Raji (cell line): ENCODE measurements around the gene ADCY2.

ENCODE experiments used
- POLR2A ChIP-seq: IDR thresholded peaks from 2 replicates; pipeline ENCODE4 v1.6.1; 2011; ENCODE audit warnings: low read depth, low read length, control low read depth; ENCODE audit not compliant: insufficient read depth

Gene ADCY2

GRCh38 chr5:7828269-7828668 is 432.3 kb downstream of the ADCY2 start:
- TF ChIP-seq POLR2A, result no peak

DNA sequence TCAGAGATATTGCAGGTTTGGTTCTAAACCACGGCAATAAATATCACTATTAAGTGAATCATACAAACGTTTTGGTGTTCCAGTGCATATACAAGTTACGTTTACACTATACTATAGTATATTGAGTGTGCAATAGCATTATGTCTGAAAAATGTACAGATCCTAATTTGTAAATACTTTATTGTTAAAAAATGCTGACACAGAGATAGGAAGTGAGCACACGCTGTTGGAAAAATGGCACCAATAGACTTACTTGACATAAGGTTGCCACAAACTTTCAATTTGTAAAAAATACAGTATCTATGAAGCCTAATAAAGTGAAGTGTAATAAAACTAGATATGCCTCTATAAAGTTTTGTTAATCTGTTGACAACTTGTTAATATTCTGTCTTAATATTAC is 439.0 kb downstream of the ADCY2 start:
- TF ChIP-seq POLR2A, result no peak

DNA sequence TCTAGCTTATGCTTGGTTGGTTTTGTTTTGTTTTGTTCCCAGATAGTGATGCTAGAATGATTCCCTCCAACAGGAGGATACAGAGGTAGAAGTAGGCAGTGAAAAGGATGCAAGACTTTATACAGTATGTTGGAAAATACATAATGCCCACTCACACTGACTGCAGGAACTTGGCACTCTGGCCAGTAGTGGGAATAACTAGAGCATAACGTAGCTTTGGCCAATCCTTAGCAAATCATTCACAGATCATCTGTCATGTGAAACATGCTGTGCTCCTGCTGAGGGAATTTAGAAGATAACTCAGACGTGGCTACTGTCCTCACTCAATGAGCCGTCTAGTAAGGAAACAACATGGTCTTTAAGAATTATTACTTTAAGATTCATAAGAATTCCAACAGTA is 441.5 kb downstream of the ADCY2 start:
- TF ChIP-seq POLR2A, result no peak

- no peak for TF ChIP-seq POLR2A
Measured at GRCh38 chr5:7842531-7842930, 446.6 kb downstream of the ADCY2 start.

DNA sequence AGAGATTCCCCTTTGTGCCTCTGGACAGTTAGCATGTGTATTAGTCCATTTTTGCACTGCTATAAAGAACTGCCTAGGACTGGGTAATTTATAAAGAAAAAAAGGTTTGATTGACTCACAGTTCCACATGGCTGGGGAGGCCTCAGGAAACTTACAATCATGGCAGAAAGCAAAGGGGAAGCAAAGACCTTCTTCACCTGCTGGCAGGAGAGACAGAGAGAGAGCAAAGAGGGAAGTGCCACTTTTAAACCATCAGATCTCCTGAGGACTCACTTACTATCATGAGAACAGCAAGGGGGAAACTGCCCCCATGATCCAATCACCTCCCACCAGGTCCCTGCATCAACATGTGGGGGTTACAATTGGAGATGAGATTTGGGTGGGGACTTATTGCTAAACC is 449.0 kb downstream of the ADCY2 start:
- TF ChIP-seq POLR2A, result no peak

DNA sequence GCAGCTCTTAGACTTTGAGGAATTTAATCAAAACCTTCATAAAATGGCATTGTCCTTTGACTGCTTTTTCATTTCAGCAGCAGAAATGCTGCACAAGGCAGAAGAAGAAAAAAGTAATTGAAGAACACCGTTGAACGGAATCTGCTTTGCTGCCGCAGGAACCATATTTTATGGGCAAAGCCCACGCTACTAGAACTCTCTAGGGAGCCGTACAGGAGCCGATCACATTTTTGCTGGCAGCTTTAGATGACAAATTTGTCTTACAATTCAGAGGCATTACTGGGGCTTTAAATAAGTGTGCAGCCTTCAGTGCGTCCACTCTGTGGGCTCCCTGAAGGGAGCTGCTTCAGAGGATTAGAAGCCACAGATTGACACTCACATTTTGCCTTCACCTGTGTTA is 449.6 kb downstream of the ADCY2 start:
- TF ChIP-seq POLR2A, result no peak

DNA sequence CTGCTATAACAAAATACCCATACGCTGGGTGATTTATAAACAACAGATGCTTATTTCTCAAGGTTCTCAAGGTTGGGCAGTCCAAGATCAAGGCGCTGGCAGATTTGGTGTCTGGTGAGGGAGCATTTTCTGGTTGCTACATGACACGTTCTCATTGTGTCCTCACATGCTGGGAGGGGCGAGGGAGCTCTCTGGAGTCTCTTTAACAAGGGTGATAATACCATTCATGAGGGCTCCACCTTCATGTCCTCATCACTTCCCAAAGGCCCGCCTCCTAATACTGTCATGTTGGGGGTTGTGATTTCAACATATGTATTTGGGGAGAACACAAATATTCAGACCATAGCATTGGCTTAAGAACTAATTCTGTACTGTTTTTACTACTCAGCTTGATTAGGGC is 450.4 kb downstream of the ADCY2 start:
- TF ChIP-seq POLR2A, result no peak

DNA sequence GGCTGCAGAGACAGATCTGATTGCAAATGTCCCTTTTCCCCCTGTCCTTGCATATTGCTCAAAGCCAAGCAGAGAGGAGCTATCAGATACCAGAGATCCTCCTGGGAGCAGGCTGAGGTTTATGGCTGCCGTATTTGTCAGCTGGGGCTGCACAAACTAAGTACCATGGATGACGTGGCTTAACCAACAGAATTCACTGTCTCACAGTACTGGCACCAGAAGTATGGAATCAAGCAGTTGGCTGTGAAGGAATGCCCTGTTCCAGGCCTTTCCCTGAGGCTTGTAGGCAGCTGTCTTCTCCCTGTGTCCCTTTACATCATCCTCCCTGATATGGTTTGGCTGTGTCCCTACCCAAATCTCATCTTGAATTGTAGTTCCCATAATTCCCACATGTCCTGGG is 452.4 kb downstream of the ADCY2 start:
- no peak for TF ChIP-seq POLR2A

GRCh38 chr5:7849681-7850394 is 453.9 kb downstream of the ADCY2 start:
- TF ChIP-seq POLR2A, result no peak

DNA sequence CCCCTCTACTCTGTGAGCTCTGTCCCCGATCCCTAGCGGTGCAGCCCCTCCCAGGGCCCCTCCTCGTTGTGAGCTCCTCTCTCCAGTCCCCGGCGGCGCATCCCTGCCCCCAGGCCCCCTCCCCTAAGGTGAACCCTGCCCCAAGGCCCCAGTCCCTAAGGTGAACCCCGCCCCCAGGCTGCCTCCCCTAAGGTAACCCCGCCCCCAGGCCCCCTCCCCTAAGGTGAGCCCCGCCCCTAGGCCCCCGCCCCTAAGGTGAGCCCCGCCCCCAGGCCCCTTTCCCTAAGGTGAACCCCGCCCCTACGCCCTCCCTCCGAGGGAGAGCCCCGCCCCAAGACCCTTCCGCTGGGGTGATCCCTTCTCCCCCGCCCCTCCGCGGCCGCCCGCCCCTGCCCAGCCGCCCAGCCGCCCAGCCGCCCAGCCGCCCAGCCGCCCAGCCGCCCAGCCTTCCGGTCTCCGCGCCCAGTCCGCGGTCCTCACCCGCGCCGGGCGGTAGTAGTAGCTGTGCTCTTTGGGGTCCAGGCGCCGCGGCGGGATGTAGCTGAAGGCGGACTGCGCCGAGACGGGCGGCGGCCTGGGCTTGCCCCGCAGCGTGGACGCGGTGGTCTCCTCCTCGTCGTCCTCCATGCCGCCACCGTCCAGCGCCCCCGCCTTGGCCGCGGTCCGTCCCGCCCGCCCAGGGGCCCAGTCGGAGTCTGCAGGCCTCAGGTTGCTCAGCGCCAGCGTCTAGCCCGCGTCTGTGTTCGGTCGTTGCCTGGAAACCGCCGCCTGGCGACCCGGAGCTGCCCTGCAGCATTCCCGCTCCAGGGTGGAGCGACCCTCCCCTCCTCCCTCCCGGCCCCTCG is 454.7 kb downstream of the ADCY2 start, which contains the start of gene CFAP90:
Gene CFAP90 (minus strand): TSS at position 739 of the 845 bp plus-strand sequence. CDS start 112 bp downstream, at position 627.
- no peak for TF ChIP-seq POLR2A

- TF ChIP-seq POLR2A, result no peak
Measured at GRCh38 chr5:7851240-7851592, 455.3 kb downstream of the ADCY2 start.

DNA sequence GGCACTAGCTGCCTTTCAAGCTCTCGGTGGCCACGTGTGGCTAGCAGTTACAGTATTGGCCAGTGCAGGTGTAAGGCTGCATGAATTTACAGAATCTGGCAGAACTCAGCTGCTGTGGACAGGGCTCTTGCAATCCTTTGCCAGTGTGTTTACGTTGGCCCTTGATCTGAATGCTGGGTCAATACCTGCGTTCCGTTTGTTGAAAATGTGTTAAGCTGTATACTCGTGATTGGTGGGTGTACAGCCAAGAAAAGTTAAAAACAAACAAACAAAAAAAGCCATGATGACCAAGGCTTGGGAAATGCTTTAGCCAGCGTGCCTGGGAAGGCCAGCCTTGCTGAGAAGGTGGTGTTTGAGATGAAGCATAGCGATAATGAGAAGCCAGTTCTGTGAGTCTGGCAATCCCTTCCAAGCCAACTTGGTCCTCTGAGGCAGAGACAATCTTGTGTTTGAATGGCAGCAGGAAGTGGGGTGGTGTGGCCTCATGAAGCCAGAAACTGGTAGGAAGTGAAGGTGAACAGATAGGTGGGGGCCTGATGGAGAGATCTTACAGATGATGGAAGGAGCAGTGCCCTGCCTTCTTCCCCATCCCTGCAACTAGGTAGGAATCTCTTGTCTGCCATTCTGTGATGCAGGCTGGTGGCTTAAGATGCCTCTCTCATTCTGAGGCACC is 455.8 kb downstream of the ADCY2 start:
- TF ChIP-seq POLR2A, result no peak

DNA sequence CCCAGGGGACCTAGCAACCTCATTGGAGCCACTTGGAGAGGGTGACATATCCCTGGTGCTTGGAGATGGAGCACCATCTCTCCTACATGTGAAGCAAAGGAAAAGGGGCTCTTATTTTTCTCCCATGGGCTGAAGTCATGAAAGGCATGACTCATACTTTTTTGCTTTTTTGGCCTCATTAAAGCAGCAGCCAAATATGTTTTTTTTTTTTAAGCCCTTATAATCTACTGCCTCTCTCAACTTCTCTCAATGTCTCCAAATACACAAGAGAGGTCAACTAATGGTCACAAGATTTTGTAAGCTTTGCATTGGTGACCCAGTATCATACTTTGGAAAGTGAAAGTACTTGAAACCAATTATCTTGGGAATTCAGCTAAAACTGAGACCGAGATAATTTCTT is 456.6 kb downstream of the ADCY2 start:
- no peak for TF ChIP-seq POLR2A

DNA sequence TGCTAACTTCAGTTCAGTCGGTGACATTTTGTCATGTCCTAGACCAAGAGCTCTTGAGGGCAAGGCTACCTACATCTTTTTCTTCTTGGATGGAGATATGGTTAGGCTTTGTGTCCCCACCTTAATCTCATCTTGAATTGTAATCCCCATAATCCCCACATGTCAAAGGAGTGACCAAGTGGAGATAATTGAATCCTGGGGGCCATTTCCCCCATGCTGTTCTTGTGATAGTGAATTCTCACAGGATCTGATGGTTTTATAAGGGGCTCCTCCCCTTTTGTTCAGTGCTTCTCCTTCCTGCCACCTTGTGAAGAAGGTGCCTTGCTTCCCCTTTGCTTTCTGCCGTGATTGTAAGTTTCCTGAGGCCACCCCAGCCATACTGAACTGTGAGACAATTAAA is 457.1 kb downstream of the ADCY2 start:
- no peak for TF ChIP-seq POLR2A

DNA sequence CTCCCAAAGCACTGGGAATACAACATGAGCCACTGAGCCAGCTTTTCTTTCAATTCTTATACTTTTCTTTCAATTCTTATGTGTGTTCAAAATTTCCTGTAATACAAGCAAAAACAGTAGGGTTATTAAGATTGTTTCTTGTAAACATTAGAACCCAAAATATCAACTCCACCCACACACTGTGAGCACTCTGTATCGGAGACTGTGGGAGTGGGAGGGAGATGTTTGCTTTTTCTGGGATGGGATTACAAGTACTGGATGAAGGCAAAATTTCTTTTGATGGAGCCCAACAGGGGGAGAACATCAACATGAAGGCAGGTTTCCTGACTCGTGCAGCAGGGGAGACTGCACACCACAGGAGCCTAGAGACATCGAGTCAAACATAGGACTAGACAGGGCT is 459.7 kb downstream of the ADCY2 start:
- TF ChIP-seq POLR2A, result no peak

- no peak for TF ChIP-seq POLR2A
Measured at GRCh38 chr5:7856855-7857254, 460.9 kb downstream of the ADCY2 start.
